ENCODE data around the gene CIDEB. TPM values are rescaled to one million over a fixed set of nuclear protein-coding genes. Genes with fewer than 3 reads are reported as not detected.
A peak's percentile ranks its signal among the peaks of the same experiment; 100 is the strongest.

The CIDEB gene
- total RNA-seq, 1 donor from 2014 or later, result 1.8 TPM

- no peak for DNase-seq
- peaks cover 1% of the 10 kb centered on the region for H3K36me3 Mint-ChIP-seq (ENCODE audit: unreplicated experiment)
- H3K27ac Mint-ChIP-seq (ENCODE audit: unreplicated experiment), result no peak overlapping the region
- peaks cover 6% of the 10 kb centered on the region for H3K4me1 Mint-ChIP-seq (ENCODE audit: low read depth, unreplicated experiment)
- peaks cover 26% of the 10 kb centered on the region for H3K27me3 Mint-ChIP-seq (ENCODE audit: unreplicated experiment)
- peaks cover 3% of the 10 kb centered on the region for H3K9me3 Mint-ChIP-seq (ENCODE audit: unreplicated experiment)
- TF ChIP-seq CTCF (IDR thresholded peaks at IDR 0.05; ENCODE audit: partially characterized antibody, unreplicated experiment), result no peak
- no peak overlapping the region for H3K4me3 Mint-ChIP-seq (ENCODE audit: unreplicated experiment)
Observed at GRCh38 chr14:24337144-24337823, 29.5 kb upstream of the CIDEB start.

- H3K27me3 Mint-ChIP-seq (ENCODE audit: unreplicated experiment), result peaks cover 35% of the 10 kb centered on the region
- TF ChIP-seq CTCF (IDR thresholded peaks at IDR 0.05; ENCODE audit: partially characterized antibody, unreplicated experiment), result no peak
- H3K36me3 Mint-ChIP-seq (ENCODE audit: unreplicated experiment), result peaks cover 4% of the 10 kb centered on the region
- H3K4me3 Mint-ChIP-seq (ENCODE audit: unreplicated experiment), result peak overlapping the region; percentile 74
- H3K9me3 Mint-ChIP-seq (ENCODE audit: unreplicated experiment), result peaks cover 8% of the 10 kb centered on the region
- no peak for DNase-seq
- H3K4me1 Mint-ChIP-seq (ENCODE audit: low read depth, unreplicated experiment), result peaks cover 10% of the 10 kb centered on the region
- no peak overlapping the region for H3K27ac Mint-ChIP-seq (ENCODE audit: unreplicated experiment)
Observed at GRCh38 chr14:24335461-24336171, 27.8 kb upstream of the CIDEB start.

GRCh38 chr14:24334431-24335291 is 26.9 kb upstream of the CIDEB start, which contains the start of gene ADCY4:
TSS of gene ADCY4 (minus strand) at chr14:24335071. CDS start at chr14:24334652, 419 bp downstream.
- Mint-ChIP-seq H3K27ac (ENCODE audit: unreplicated experiment) (no peak within 1 kb of the TSS), H3K36me3 (ENCODE audit: unreplicated experiment) (peaks cover 4% of the 10 kb centered on the region), H3K9me3 (ENCODE audit: unreplicated experiment) (peaks cover 10% of the 10 kb centered on the region), H3K4me3 (ENCODE audit: unreplicated experiment) (peak within 1 kb of the TSS; percentile 82), H3K4me1 (ENCODE audit: low read depth, unreplicated experiment) (peaks cover 10% of the 10 kb centered on the region), H3K27me3 (ENCODE audit: unreplicated experiment) (peaks cover 38% of the 10 kb centered on the region)
- DNase-seq, result peak; percentile 49
- TF ChIP-seq CTCF (IDR thresholded peaks at IDR 0.05; ENCODE audit: partially characterized antibody, unreplicated experiment), result no peak

GRCh38 chr14:24332268-24332993 is 24.7 kb upstream of the CIDEB start:
- Mint-ChIP-seq H3K9me3 (ENCODE audit: unreplicated experiment) (peaks cover 10% of the 10 kb centered on the region), H3K4me1 (ENCODE audit: low read depth, unreplicated experiment) (peaks cover 10% of the 10 kb centered on the region), H3K27me3 (ENCODE audit: unreplicated experiment) (peaks cover 34% of the 10 kb centered on the region), H3K36me3 (ENCODE audit: unreplicated experiment) (peaks cover 4% of the 10 kb centered on the region), H3K27ac (ENCODE audit: unreplicated experiment) (peak overlapping the region; percentile 69), H3K4me3 (ENCODE audit: unreplicated experiment) (peak overlapping the region; percentile 84)
- TF ChIP-seq CTCF (IDR thresholded peaks at IDR 0.05; ENCODE audit: partially characterized antibody, unreplicated experiment), result peak; percentile 82
- DNase-seq, result peak; percentile 73
